HG03103 (cell line): ENCODE data around the gene COASY.

Source experiments
- ATAC-seq: cut with Tn5 transposase; IDR thresholded peaks from one replicate; pipeline ENCODE4 v1.9.1; 2021; ENCODE audit warnings: low read depth; ENCODE audit not compliant: unreplicated experiment

The COASY gene

DNA sequence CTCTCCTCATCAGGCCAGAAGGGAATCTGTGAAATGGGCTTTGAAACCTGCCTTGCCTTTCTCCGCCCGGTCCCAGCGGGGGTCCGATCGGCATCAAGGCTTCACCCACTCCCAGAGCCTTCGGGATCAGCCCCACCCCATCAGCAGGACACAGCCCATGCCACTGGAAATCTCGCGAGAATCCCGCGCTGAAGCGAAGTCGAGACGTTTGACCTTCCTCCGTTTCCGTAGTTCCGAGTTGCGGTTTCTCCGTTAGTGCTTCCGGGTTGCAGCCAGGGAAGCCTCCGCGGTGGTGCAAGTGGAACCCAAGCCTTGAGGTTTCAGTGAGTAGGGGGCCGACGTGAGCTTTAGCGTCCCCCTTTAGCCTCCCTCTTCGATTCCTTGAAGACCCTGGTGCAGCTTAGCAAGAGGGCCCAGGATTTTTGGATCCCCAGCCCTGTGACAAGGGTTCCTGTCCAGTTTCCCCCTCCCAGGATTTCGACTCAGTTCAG lies at the start of gene COASY:
Gene COASY (plus strand): TSS at position 252 of the 491 bp plus-strand sequence. CDS start 475 bp downstream, outside the sequence.
- no peak for ATAC-seq

DNA sequence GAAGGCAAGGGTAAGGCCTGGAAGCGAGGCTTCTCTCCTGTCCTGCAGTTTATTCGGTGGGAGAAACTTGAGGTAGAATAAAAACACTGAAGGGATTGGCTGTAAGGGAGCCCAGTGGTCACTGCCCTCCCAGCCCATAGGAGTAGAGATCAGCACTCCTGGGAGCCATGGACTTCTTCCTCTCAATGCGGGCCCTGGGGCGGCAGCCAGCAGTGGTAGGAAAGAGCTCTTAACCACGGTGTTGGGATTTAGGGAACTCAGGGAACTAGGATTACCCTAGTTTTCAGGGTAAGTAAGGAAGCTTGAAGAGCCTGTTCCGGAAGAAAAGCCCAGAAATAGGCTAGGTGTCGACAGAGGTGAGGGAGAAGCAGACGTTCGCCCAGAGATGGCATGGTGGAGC lies 49.7 kb upstream of the COASY start:
- ATAC-seq = no peak

DNA sequence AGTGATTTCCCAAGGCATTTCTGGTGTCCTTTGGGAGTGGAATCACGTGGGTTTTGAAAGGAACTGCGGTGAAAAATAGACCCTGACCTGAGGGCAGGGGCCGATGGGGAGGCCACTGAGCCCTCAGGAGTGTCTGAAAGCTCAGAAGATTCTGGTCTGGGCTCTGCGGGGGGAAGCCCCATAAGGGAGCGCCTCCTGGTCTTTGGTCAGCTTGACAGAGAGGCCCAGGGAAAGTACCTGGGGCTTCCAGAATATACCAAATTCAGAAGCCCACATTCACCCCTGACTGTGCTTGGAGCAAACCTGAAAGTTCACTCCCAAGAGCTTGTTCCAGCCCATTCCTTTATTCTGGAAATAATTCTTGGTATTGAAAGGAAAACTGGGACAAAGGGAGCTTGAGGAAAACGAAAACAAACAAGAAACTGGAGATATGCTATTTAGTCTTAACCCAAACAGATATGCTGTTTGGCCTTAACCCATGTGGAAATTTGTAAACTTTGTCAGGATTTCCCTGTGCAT lies 49.2 kb upstream of the COASY start:
- ATAC-seq = no peak

DNA sequence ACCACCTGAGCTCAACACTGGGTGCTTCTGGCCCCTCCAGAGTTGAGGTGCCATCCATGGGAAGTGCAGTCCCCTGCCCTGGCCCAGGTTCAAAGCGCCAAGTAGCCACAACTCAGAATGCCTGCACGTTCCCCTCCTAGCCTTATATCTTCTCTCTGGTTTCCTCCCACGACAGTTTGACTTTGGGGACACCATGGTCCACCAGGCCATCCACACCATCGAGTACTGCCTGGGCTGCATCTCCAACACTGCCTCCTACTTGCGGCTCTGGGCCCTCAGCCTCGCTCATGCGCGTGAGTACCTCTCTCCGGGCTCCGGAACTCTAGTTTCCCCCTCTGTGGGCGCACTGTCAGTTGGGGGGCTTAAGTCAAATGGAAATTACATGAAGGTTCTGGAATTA lies 48.3 kb upstream of the COASY start:
- ATAC-seq = no peak

DNA sequence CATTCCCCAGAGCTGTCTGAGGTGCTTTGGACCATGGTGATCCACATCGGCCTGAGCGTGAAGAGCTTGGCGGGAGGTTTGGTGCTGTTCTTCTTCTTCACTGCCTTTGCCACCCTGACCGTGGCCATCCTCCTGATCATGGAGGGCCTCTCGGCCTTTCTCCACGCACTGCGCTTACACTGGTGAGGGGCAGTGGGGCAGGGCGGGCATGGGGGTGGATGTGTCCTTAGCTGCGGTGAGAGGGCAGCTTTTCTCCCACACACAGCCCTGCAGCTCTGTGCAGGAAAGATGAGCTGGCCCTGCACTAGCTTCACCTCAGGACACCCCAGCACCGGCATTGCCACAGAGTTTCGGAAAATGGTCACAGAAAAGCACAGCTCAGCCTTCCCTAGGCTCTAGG lies 47.7 kb upstream of the COASY start:
- ATAC-seq = no peak

GRCh38 chr17:42514867-42515266 lies 47.1 kb upstream of the COASY start:
- no peak for ATAC-seq

- no peak for ATAC-seq
Measured at GRCh38 chr17:42517516-42517915, 44.4 kb upstream of the COASY start.

- ATAC-seq = no peak
Measured at GRCh38 chr17:42518046-42518754, 43.7 kb upstream of the COASY start.

DNA sequence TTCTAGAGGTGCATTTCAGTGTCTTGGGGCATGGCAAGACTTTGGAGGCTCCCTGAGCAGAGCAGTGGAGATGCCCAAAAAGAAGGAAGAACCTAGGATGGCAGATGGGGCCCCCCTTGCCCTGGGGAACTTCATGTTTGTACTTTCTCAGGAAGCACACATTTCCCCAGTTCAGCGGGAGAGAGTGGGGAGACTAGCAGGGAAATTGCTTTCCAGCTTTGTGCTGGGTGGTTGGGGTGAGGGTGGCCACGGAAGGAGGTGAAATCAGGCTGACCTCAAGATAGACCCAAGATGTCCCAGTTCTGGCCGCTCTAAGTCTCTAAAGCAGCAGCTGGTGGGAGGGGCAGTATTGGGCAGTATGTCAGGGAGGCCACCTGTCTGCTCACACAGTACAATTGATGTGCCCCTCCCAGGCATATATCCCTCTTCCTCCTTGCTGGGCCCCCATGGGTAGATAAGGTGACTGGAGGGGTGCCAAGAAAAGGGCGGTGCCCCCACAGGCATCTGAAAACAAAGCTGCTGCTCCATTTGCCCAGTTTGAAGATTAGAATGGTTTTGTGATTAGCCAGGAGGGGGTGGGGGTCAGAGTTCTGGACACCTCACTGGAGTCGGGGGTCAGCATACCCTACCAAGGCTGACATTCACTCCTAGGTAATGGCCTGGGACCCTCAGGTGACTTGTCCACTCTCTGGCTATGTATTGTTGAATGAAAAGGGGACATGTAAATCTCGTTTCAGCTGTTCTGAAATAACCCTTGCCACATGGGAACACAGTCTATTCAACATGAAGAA lies 43.0 kb upstream of the COASY start:
- no peak for ATAC-seq

GRCh38 chr17:42519546-42520491 lies 42.1 kb upstream of the COASY start:
- ATAC-seq = no peak

- ATAC-seq = no peak
Measured at GRCh38 chr17:42520540-42520951, 41.4 kb upstream of the COASY start.

GRCh38 chr17:42521036-42521435 lies 40.9 kb upstream of the COASY start:
- no peak for ATAC-seq

GRCh38 chr17:42521666-42522262 lies 40.2 kb upstream of the COASY start:
- ATAC-seq = no peak

- no peak for ATAC-seq
Measured at GRCh38 chr17:42522263-42522790, 39.6 kb upstream of the COASY start.

- ATAC-seq = no peak
Measured at GRCh38 chr17:42522798-42523278, 39.1 kb upstream of the COASY start.

DNA sequence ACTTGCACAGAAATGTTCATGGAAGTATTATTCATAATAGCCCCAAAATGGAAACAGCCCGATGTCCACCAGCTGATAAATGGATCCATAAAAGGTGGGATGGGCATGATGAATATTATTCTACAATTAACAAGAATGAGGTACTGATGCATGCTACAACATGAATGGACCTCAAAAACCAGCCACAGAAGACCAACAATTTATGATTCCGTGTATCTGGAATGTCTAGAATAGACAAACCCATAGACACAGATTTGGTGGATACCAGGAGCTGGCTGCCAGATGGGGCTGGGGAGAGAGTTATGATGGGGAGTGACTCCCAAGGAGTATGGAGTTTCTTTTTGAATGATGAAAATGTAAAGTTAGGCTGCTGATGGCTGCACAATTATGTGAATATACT lies 36.7 kb upstream of the COASY start:
- ATAC-seq = no peak

DNA sequence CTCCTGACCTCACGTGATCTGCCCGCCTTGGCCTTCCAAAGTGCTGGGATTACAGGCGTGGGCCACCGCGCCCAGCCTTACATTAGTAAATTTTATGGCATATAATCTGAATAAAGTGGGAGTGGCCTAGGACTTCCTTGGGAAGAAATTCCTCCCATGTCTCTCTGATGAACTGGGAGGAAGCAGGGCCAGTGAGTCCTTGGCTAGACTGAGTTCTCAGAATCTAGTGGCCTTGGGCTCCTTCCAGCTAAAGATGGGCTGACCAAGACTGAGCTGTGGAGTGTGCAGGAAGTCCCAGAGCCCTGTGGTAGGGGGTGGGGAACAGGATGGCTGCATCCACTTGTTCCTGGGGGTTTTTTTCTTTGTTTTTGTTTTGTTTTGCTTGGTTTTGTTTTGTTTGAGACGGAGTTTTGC lies 35.9 kb upstream of the COASY start:
- no peak for ATAC-seq

GRCh38 chr17:42527932-42528331 lies 34.0 kb upstream of the COASY start:
- ATAC-seq = no peak

DNA sequence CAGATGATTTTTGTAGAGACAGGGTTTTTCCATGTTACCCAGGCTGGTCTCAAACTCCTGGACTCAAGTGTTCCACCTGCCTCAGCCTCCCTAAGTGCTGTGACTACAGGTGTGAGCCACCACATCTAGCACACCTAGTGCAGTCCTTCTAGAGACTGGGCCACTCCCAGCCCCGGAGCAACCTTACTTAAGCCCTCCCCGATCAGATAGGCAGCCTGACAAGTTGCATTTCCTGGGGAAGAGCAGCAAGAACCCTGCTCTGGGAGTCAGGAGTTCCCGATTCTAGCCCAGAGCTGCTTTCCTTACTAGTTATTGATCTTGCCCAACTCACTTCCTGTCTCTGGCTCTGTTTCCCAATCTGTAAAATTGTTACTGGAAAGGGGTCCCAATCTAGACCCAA lies 32.9 kb upstream of the COASY start:
- ATAC-seq = no peak
